ENCODE results near the gene CHIA.

Gene CHIA

DNA sequence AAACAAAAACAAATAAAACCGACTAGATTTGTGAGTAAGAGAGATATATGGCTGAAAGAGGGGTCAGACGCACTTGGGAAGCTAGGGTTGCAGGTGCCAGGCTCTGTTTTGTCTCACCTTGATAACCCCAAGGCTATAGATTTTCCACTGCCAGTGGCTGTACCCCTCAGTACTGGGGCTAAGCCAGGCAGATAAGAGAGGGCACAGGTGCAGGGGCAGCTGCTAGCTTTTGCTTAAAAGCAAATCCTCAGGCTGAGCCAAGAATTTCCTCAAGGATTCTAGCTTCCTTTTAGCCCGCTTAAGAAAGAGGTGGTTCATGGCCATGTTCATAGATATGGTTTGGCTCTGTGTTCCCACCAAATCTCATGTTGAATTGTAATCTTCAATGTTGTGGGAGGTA is 79.0 kb downstream of the CHIA start:
- DNase-seq = no peak
